ENCODE measurements around the gene LGALS7. TPM values are rescaled to one million over a fixed set of nuclear protein-coding genes. Genes with fewer than 3 reads are reported as not detected.

Gene LGALS7
- total RNA-seq, 4 donors from 2014 or later = not detected

DNA sequence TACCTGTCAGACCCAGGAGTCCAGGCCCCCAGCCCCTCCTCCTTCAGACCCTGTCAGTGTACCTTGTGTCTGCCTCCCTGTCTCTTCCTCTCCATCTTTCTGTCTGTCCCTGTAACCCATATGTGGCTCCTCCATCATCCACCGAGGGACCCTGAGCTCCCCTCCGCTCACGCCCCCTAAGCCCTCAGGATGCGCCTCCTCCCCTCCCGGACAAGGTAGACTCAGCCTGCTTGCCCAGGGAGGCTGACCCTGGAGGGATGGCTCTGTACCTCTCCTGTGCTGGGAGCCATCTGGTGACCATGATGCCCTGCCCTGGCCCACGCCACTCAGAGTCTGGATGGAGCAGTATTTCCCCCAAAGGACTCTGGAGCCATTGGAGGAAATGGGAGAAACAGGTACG lies 28.0 kb downstream of the LGALS7 start:
- H3K27me3 ChIP-seq = no peaks in the 10 kb centered on the region
- H3K9me3 ChIP-seq = no peaks in the 10 kb centered on the region
- H3K4me1 ChIP-seq = no peaks in the 10 kb centered on the region
- no peaks in the 10 kb centered on the region for H3K36me3 ChIP-seq
- intact Hi-C loops (cut with DNase I) = no loop called here
- DNase-seq (ENCODE audit: extremely low spot score) = no peak
- 87% methylated on average over 7 of the region's 7 CpGs for WGBS
- TF ChIP-seq, protein P1, sequence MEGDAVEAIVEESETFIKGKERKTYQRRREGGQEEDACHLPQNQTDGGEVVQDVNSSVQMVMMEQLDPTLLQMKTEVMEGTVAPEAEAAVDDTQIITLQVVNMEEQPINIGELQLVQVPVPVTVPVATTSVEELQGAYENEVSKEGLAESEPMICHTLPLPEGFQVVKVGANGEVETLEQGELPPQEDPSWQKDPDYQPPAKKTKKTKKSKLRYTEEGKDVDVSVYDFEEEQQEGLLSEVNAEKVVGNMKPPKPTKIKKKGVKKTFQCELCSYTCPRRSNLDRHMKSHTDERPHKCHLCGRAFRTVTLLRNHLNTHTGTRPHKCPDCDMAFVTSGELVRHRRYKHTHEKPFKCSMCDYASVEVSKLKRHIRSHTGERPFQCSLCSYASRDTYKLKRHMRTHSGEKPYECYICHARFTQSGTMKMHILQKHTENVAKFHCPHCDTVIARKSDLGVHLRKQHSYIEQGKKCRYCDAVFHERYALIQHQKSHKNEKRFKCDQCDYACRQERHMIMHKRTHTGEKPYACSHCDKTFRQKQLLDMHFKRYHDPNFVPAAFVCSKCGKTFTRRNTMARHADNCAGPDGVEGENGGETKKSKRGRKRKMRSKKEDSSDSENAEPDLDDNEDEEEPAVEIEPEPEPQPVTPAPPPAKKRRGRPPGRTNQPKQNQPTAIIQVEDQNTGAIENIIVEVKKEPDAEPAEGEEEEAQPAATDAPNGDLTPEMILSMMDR (IDR thresholded peaks at IDR 0.05) = no peak
- TF ChIP-seq POLR2A (IDR thresholded peaks at IDR 0.05; ENCODE audit: low read depth) (no peak), POLR2AphosphoS5 (IDR thresholded peaks at IDR 0.05) (no peak), EP300 (IDR thresholded peaks at IDR 0.05) (no peak)
- no peak overlapping the region for H3K27ac ChIP-seq (replicated peaks in 1 of 4)
- no peak overlapping the region for H3K4me3 ChIP-seq

DNA sequence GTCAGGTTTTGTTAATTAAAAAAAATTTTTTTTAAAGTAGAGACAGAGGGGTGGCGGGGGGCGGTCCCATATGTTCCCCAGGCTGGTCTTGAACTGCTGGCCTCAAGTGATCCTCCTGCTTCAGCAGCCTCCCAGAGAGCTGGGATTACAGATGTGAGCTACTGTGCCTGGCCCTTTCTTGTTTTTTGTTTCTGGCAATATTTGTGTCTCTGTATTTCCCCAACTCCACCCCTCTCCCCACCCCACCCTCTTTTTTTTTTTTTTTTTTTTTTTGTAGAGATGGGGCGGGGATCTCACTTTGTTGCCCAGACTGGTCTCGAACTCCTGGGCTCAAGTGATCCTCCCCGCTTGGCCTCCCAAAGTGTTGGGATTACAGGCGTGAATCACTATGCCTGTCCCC lies 28.4 kb downstream of the LGALS7 start:
- no peaks in the 10 kb centered on the region for H3K4me1 ChIP-seq
- intact Hi-C loops (cut with DNase I) = no loop called here
- DNase-seq (ENCODE audit: extremely low spot score) = no peak
- no peaks in the 10 kb centered on the region for H3K36me3 ChIP-seq
- no peak overlapping the region for H3K4me3 ChIP-seq
- no peaks in the 10 kb centered on the region for H3K27me3 ChIP-seq
- no peak for TF ChIP-seq EP300 (IDR thresholded peaks at IDR 0.05)
- TF ChIP-seq POLR2AphosphoS5 (IDR thresholded peaks at IDR 0.05) = no peak
- TF ChIP-seq POLR2A (IDR thresholded peaks at IDR 0.05; ENCODE audit: low read depth) = no peak
- TF ChIP-seq, protein P1 (IDR thresholded peaks at IDR 0.05) = no peak
- H3K9me3 ChIP-seq = no peaks in the 10 kb centered on the region
- whole genome bisulfite sequencing = 88% methylated on average over 6 of the region's 6 CpGs
- H3K27ac ChIP-seq (replicated peaks in 1 of 4) = no peak overlapping the region

DNA sequence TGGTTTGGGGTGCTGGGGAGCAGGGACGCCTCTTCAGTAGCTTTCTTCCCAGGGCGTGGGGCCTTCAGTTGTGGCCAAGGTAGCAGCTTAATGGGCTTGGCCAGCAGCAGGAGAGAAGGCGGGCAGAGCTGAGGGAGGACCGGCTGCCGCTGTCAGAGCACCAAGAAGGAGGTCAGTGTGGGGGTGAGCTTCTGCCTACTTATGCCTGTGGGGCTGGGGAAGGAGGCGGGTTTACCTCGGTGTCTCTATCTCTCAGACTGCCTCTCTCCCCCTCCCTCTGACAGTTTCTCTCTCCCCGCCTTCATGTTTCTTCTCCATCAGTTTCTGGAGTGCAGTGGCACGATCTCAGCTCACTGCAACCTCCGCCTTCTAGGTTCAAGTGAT lies 29.0 kb downstream of the LGALS7 start, which contains the start of gene CAPN12:
TSS of gene CAPN12 (minus strand) at position 177 of the 384 bp plus-strand sequence. CDS start 309 bp downstream, outside the sequence.
- H3K36me3 ChIP-seq = no peaks in the 10 kb centered on the region
- WGBS = 87% methylated on average over 10 of the region's 10 CpGs

DNA sequence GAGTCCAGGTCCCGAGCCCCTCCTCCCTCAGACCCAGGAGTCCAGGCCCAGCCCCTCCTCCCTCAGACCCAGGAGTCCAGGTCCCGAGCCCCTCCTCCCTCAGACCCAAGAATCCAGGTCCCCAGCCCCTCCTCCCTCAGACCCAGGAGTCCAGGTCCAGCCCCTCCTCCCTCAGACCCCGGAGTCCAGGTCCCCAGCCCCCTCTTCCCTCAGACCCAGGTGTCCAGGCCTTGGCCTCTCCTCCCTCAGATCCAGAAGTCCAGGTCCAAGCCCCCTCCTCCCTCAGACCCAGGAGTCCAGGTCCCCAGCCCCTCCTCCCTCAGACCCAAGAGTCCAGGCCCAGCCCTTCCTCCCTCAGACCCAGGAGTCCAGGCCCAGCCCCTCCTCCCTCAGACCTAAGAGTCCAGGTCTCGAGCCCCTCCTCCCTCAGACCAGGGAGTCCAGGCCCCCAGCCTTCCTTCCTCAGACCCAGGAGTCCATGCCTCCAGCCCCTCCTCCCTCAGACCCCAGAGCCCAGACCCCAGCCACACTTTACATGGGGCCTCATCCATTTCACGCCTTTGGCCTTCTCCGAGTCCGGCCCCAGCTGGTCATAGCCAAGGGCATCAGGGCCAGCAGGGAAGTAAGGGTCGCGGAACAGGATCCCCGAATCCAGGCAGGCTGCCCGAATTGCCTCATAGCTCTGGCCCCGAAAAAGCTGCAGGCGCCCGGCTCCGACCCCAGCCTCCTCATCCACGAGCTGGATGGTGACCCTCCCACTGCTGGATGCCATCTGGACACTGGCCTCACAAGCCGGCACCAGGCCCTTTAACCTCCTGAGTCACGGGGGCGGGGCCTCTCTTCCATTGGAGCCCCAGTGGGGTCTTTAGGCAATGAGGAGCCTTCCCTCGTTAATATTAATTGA lies 29.7 kb downstream of the LGALS7 start:
- 77% methylated on average over 8 of the region's 20 CpGs for WGBS
- H3K36me3 ChIP-seq = no peaks in the 10 kb centered on the region
- H3K27ac ChIP-seq (replicated peaks in 1 of 4) = no peak overlapping the region
- H3K9me3 ChIP-seq = no peaks in the 10 kb centered on the region
- no peak overlapping the region for H3K4me3 ChIP-seq
- intact Hi-C loops (cut with DNase I) = no loop called here
- no peaks in the 10 kb centered on the region for H3K4me1 ChIP-seq
- DNase-seq (ENCODE audit: extremely low spot score) = no peak
- TF ChIP-seq EP300 (IDR thresholded peaks at IDR 0.05) = no peak
- TF ChIP-seq POLR2AphosphoS5 (IDR thresholded peaks at IDR 0.05) = no peak
- TF ChIP-seq POLR2A (IDR thresholded peaks at IDR 0.05; ENCODE audit: low read depth) = no peak
- TF ChIP-seq, protein P1 (IDR thresholded peaks at IDR 0.05) = no peak
- no peaks in the 10 kb centered on the region for H3K27me3 ChIP-seq

More for the DNA sequence above, 29.0 kb downstream of the LGALS7 start, which contains the start of gene CAPN12:
- intact Hi-C loops (cut with DNase I) = no loop called here
- no peak for DNase-seq (ENCODE audit: extremely low spot score)
- no peak within 1 kb of the TSS for H3K27ac ChIP-seq (replicated peaks in 1 of 4)
- H3K27me3 ChIP-seq = no peaks in the 10 kb centered on the region
- H3K4me1 ChIP-seq = no peaks in the 10 kb centered on the region
- no peaks in the 10 kb centered on the region for H3K9me3 ChIP-seq
- no peak within 1 kb of the TSS for H3K4me3 ChIP-seq
- TF ChIP-seq, protein P1 (IDR thresholded peaks at IDR 0.05) = no peak
- TF ChIP-seq EP300 (IDR thresholded peaks at IDR 0.05) (no peak), POLR2AphosphoS5 (IDR thresholded peaks at IDR 0.05) (no peak), POLR2A (IDR thresholded peaks at IDR 0.05; ENCODE audit: low read depth) (no peak)
